ENCODE data around the gene SP5.

DNA sequence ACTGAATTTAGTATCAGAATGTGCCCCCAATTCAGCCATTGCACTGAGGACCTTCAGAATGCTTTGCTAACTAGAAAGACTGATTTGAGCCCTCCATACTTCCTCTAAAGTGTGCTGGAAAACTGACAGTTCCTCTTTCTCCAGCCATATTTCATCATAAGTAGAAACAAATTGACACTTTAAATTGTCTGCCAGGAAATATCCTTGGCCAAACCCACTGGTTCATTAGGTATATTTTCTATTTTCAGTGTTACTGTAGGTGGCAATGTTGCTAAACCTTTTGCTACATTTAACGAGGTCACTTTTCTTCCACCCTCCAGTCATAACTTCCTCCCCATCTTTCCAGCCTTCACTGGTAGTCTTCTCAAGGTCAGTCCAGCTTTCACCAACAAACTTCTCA, 21.5 kb downstream of the SP5 start:
- TF ChIP-seq EZH2 (IDR thresholded peaks at IDR 0.05; ENCODE audit: insufficient read depth, poor library complexity, severe bottlenecking) (no peak), EZH2phosphoT487 (IDR thresholded peaks at IDR 0.05; ENCODE audit: insufficient read depth, low read depth) (no peak)

Measured in GM23248 (cell line).